Retina (tissue), 1 donor: ENCODE data around the gene COBLL1.
"Not testable (repeated sequence)": the region's sequence is repeated elsewhere in the genome, so short reads cannot be mapped to it uniquely, and the experiment has no call there.

Source experiments
- DNase-seq: peaks from one replicate; pipeline ENCODE4 v3.0.0-alpha.2; 2016

The COBLL1 gene

GRCh38 chr2:164780611-164781178, 60.9 kb downstream of the COBLL1 start:
- DNase-seq, result no peak

- DNase-seq, result no peak
These were observed 62.1 kb downstream of the COBLL1 start for GRCh38 chr2:164779383-164780057.

GRCh38 chr2:164778723-164779122, 62.9 kb downstream of the COBLL1 start:
- DNase-seq, result no peak

GRCh38 chr2:164777847-164778461, 63.7 kb downstream of the COBLL1 start:
- DNase-seq, result no peak

GRCh38 chr2:164773635-164774034, 68.0 kb downstream of the COBLL1 start:
- no peak for DNase-seq

GRCh38 chr2:164773091-164773490, 68.5 kb downstream of the COBLL1 start:
- no peak for DNase-seq

- no peak for DNase-seq
These were observed 69.7 kb downstream of the COBLL1 start for GRCh38 chr2:164771897-164772296.

- no peak for DNase-seq
These were observed 71.2 kb downstream of the COBLL1 start for GRCh38 chr2:164770421-164770916.

GRCh38 chr2:164766954-164767320, 74.7 kb downstream of the COBLL1 start:
- DNase-seq, result no peak

GRCh38 chr2:164766216-164766953, 75.2 kb downstream of the COBLL1 start:
- DNase-seq, result no peak

- no peak for DNase-seq
These were observed 76.6 kb downstream of the COBLL1 start for GRCh38 chr2:164764996-164765395.

GRCh38 chr2:164764474-164764873, 77.1 kb downstream of the COBLL1 start:
- no peak for DNase-seq

GRCh38 chr2:164763431-164763830, 78.2 kb downstream of the COBLL1 start:
- DNase-seq, result no peak

- no peak for DNase-seq
These were observed 79.7 kb downstream of the COBLL1 start for GRCh38 chr2:164761737-164762460.

- DNase-seq, result not testable (repeated sequence)
These were observed 80.4 kb downstream of the COBLL1 start for GRCh38 chr2:164761201-164761600.

- no peak for DNase-seq
These were observed 81.4 kb downstream of the COBLL1 start for GRCh38 chr2:164760179-164760578.

GRCh38 chr2:164757934-164758695, 83.5 kb downstream of the COBLL1 start:
- DNase-seq, result no peak

GRCh38 chr2:164756773-164757172, 84.8 kb downstream of the COBLL1 start:
- no peak for DNase-seq

- DNase-seq, result no peak
These were observed 85.7 kb downstream of the COBLL1 start for GRCh38 chr2:164755952-164756351.

- DNase-seq, result no peak
These were observed 87.2 kb downstream of the COBLL1 start for GRCh38 chr2:164754157-164755093.

GRCh38 chr2:164752956-164753355, 88.7 kb downstream of the COBLL1 start:
- no peak for DNase-seq
